Upper lobe of left lung (tissue), 6 donors: ENCODE measurements around the gene GALNT2. TPM values are rescaled to one million over a fixed set of nuclear protein-coding genes. Genes with fewer than 3 reads are reported as not detected.

Experiments used
- ATAC-seq, 2 donors: fragments of 200-7000 bp; cut with Tn5 transposase; one replicate each; pipeline ENCODE4 v1.9.1; 2022; ENCODE audit warnings: mild to moderate bottlenecking in 2 of 2, moderate library complexity in 2 of 2; ENCODE audit not compliant: low FRiP score in 2 of 2
- DNase-seq, 2 donors: peaks; one replicate each; pipeline ENCODE4 v3.0.0-alpha.2; 2019 to 2020
- H3K27ac ChIP-seq, 4 donors: fragments of 200-600 bp; sonication (generic); one replicate each; pipeline ENCODE4 v1.5.1; 2016 to 2019
- H3K27me3 ChIP-seq, 4 donors: fragments of 200-600 bp; sonication (generic); one replicate each; pipeline ENCODE4 v1.5.1; 2017 to 2019
- H3K36me3 ChIP-seq, 4 donors: fragments of 200-600 bp; sonication (generic); one replicate each; pipeline ENCODE4 v1.5.1; 2016 to 2019
- H3K4me1 ChIP-seq, 4 donors: fragments of 200-600 bp; sonication (generic); one replicate each; pipeline ENCODE4 v1.5.1; 2018 to 2019
- H3K4me3 ChIP-seq, 4 donors: fragments of 200-600 bp; sonication (generic); one replicate each; pipeline ENCODE4 v1.5.1; 2017 to 2019; ENCODE audit warnings: mild to moderate bottlenecking in 2 of 4, moderate library complexity in 1 of 4
- H3K9me3 ChIP-seq, 4 donors: fragments of 200-600 bp; sonication (generic); one replicate each; pipeline ENCODE4 v1.5.1; 2018 to 2019
- EP300 ChIP-seq, 4 donors: sonication (generic); formaldehyde crosslinking; IDR thresholded peaks; one replicate each; pipeline ENCODE4 v1.5.1; 2017; ENCODE audit warnings: antibody characterized with exemption in 4 of 4, control low read depth in 2 of 4
- POLR2A ChIP-seq, 4 donors: fragments of 450-650 bp; IDR thresholded peaks; one replicate each; pipeline ENCODE4 v1.5.1; 2016 to 2017; ENCODE audit warnings: antibody characterized with exemption in 4 of 4, mild to moderate bottlenecking in 2 of 4
- POLR2AphosphoS5 ChIP-seq, 2 donors: sonication (generic); formaldehyde crosslinking; IDR thresholded peaks; one replicate each; pipeline ENCODE4 v1.5.1; 2017; ENCODE audit warnings: antibody characterized with exemption in 2 of 2
- WGBS, 2 donors: methylation state at CpG; one replicate each; pipeline ENCODE4 v1.1.5; 2017 to 2018; 5-methylcytosine and 5-hydroxymethylcytosine counted together
- total RNA-seq, 6 donors: library from RNA; depleted of rRNA in 4 of 6; stranded (reverse); fragments of >200 nt in 4 of 6; gene quantifications; one replicate each; pipeline versions ENCODE4 v1.1.0 to v1.2.1, GENCODE V29; 2016 to 2021
- TF ChIP-seq, protein P1 (sequence below), 6 experiments: fragments of 450-650 bp in 4 of 6; fragments of 200-600 bp in 2 of 6; sonication (generic) in 2 of 6; IDR thresholded peaks; one replicate each; pipeline ENCODE4 v1.5.1; 2016 to 2019; ENCODE audit warnings: antibody characterized with exemption in 6 of 6
- donor health status: DM: no; HTN: no; CAD: no; lungs with moderate emphysema.
- donor health status: DM: no; HTN: yes; CAD: no; lungs with severe emphysema.

Gene GALNT2
- total RNA-seq, 6 donors from 2014 or later: 51.3 to 62.3 (median 56.2) TPM

DNA sequence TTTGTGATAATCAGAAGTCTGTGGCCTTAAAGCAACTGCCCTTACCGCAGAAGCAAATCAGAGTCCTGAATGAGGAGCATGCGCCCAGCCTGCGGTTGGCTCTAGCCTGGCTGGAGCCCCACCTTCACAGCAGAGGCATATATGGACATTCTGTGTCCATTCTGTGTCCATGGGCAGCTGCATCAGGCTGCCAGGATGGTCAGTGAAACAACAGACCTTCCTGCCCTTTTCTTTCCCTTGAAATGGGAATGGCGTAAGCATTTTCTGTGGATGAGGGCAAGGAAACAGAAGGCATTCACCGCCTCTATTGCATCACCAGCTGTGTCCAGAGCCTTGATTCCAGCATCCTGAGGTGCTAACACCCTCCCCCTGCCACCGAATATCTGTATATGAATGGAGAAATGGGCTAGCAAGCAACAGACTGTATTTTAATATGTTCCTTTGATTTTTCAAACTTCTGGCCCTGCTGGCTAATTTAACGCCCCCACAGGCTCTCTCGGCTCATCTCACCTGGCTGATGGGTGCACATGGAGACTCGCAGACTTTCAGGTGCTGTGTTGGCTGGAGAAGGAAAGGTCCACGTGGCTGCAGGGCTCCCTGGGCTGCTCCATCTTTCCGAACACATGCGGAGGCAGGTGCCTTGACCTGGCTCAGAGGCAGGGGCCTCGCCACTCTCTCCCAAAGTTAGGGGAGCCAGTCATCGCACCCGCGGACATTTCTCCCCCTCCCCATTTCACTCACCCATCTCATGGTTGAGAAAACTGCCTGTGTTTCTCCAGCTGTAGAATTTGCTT lies 159.2 kb downstream of the GALNT2 start:
- no peaks in the 10 kb centered on the region for H3K27me3 ChIP-seq
- H3K9me3 ChIP-seq: no peaks in the 10 kb centered on the region
- WGBS, 2 donors: 91 to 94% methylated on average over 15 to 16 of the region's 16 CpGs
- no peaks in the 10 kb centered on the region for H3K36me3 ChIP-seq
- TF ChIP-seq POLR2A (IDR thresholded peaks at IDR 0.05): no peak
- no peak for TF ChIP-seq POLR2AphosphoS5 (IDR thresholded peaks at IDR 0.05)
- no peak for TF ChIP-seq EP300 (IDR thresholded peaks at IDR 0.05)
- TF ChIP-seq, protein P1, sequence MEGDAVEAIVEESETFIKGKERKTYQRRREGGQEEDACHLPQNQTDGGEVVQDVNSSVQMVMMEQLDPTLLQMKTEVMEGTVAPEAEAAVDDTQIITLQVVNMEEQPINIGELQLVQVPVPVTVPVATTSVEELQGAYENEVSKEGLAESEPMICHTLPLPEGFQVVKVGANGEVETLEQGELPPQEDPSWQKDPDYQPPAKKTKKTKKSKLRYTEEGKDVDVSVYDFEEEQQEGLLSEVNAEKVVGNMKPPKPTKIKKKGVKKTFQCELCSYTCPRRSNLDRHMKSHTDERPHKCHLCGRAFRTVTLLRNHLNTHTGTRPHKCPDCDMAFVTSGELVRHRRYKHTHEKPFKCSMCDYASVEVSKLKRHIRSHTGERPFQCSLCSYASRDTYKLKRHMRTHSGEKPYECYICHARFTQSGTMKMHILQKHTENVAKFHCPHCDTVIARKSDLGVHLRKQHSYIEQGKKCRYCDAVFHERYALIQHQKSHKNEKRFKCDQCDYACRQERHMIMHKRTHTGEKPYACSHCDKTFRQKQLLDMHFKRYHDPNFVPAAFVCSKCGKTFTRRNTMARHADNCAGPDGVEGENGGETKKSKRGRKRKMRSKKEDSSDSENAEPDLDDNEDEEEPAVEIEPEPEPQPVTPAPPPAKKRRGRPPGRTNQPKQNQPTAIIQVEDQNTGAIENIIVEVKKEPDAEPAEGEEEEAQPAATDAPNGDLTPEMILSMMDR (IDR thresholded peaks at IDR 0.05): no peak
- H3K4me3 ChIP-seq: no peak overlapping the region
- H3K4me1 ChIP-seq: peaks cover 14 to 23% (median 18%) of the 10 kb centered on the region in 4 donors
- no peak for ATAC-seq
- peak in 1 of 2 donors; percentile 2 for DNase-seq
- peak overlapping the region in 1 of 4 donors; percentile 23 for H3K27ac ChIP-seq

DNA sequence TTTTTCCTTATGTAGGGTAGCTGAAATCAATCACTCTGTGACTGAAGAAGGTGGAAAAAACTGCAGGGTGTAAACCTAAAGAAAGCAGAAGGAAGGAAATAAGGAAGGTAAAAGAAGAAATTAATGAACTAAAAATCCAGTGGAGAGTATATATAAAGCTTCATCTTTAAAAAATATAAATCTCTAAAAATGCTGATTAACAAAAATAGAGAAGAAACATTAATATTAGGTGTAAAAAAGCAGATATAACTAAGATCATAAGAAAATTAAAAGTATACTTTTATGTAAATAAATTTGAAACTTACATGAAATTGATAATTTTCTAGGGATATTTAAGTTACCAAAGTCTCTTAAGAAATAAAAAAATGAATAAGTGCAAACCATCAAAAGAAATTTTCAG lies 159.8 kb downstream of the GALNT2 start:
- H3K27ac ChIP-seq: no peak overlapping the region
- DNase-seq: no peak

DNA sequence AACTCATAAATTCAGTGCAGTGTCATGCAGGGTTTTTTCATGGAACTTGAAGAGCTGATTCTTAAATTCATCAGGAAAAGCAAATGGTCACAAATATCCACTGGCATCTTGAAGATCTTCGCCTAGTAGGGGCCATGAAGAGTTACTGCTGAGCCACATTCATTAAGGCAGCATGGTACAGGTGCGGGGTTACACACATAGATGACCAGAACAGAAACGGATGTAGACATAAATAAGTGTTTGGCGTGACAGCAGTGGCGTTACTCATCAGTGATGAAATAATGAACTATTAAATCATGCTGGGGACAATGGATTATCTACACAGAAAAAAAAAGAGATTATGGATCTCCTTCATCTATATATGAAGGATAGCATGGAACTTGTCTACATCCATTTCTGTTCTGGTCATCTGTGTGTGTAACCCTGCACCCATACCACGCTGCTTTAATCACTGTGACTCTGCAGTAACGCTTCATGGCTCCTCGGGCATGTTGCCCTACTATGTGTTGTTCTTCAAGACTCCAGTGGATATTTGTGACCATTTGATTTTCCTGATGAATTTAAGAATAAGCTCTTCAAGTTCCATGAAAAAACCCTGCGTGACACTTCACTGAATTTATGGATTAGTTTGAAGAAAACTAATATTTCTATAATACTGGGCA lies 161.3 kb downstream of the GALNT2 start:
- no peak overlapping the region for H3K4me3 ChIP-seq
- no peaks in the 10 kb centered on the region for H3K36me3 ChIP-seq
- no peaks in the 10 kb centered on the region for H3K9me3 ChIP-seq
- DNase-seq (no peak), ATAC-seq (no peak)
- peaks cover 14 to 35% (median 24%) of the 10 kb centered on the region in 4 donors for H3K4me1 ChIP-seq
- H3K27ac ChIP-seq: no peak overlapping the region
- TF ChIP-seq, protein P1 (IDR thresholded peaks at IDR 0.05): no peak
- TF ChIP-seq POLR2A (IDR thresholded peaks at IDR 0.05): no peak
- no peaks in the 10 kb centered on the region for H3K27me3 ChIP-seq
- WGBS, 2 donors: 90 to 95% methylated on average over 9 of the region's 9 CpGs

More for the DNA sequence above, 159.8 kb downstream of the GALNT2 start:
- Histone ChIP-seq H3K9me3 (no peaks in the 10 kb centered on the region), H3K4me3 (no peak overlapping the region), H3K27me3 (no peaks in the 10 kb centered on the region), H3K4me1 (peaks cover 14 to 27% (median 23%) of the 10 kb centered on the region in 4 donors), H3K36me3 (no peaks in the 10 kb centered on the region)
- no peak for ATAC-seq
- no peak for TF ChIP-seq EP300 (IDR thresholded peaks at IDR 0.05)
- no peak for TF ChIP-seq POLR2A (IDR thresholded peaks at IDR 0.05)
- no peak for TF ChIP-seq POLR2AphosphoS5 (IDR thresholded peaks at IDR 0.05)
- TF ChIP-seq, protein P1 (IDR thresholded peaks at IDR 0.05): no peak

DNA sequence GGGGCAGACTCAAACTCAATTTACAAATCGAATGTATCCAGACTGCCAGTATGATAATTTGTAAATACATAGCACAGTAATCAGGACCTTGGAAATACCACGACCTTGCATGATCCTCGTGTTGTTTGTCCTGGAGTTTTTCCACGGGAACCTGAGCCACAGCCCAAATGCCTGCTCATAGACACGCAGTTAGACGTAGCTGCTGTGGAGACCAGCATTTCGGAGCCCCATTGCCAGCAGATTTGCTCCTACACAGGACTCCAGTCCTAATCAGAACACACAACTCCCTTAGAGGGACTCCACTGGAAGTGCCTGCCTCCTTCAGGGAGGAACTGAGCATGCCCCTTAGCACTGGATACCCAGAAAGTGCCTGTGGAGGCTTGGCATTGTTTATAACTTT lies 163.2 kb downstream of the GALNT2 start:
- 51 to 59% methylated on average over 7 of the region's 7 CpGs for WGBS, 2 donors
- no peak overlapping the region for H3K4me3 ChIP-seq
- H3K4me1 ChIP-seq: peaks cover 14 to 32% (median 18%) of the 10 kb centered on the region in 4 donors
- DNase-seq: no peak
- peak overlapping the region in 2 of 4 donors; percentile 77 to 80 for H3K27ac ChIP-seq
- ATAC-seq: no peak
- TF ChIP-seq EP300 (IDR thresholded peaks at IDR 0.05): no peak
- H3K36me3 ChIP-seq: no peaks in the 10 kb centered on the region
- no peaks in the 10 kb centered on the region for H3K9me3 ChIP-seq
- no peaks in the 10 kb centered on the region for H3K27me3 ChIP-seq

DNA sequence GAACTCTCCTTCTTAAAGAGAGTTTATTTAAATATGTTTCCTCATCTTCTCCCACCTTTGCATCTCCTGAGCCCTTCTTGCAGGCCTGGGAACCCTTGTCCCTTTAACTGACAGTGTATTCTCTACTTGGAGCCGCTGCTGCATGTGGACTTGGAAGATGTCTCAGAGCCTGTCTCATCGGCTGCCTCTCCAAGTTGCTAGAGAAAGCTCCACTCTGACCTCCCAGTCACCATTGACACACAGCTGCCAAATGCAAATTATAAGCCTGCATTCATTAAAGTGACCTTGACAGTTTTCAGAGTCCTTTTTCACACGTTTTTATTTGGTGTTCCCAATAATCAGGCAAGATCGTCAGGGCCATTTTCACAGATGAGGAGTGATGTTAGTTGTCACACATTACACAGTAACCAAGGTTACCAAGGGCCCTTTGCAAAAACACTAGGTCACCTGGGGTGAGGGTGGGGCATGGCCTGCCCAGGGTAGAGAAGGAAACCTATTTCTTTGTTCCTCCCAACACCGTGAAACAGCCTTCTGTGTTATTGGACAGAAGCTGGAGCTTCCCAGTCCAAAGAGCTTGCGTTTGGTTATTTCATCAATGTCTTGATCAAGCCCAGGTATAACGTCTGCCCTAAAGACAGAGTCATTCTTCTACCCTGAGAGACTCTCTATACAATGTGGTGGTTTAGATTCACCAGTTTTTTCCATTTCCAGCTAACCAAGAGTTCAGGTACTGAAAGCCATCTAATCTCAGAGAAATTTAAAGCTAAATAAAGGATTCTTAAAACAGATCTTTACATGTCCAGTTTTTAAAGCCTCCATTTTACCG lies 164.1 kb downstream of the GALNT2 start:
- peak; percentile 52 to 84 for ATAC-seq
- H3K36me3 ChIP-seq: peaks cover 0 to 5% (median 0%) of the 10 kb centered on the region in 4 donors
- no peaks in the 10 kb centered on the region for H3K9me3 ChIP-seq
- no peak overlapping the region for H3K4me3 ChIP-seq
- peak overlapping the region in 3 of 4 donors; percentile 73 to 80 (median 77) for H3K27ac ChIP-seq
- peaks cover 14 to 30% (median 17%) of the 10 kb centered on the region in 4 donors for H3K4me1 ChIP-seq
- TF ChIP-seq POLR2A (IDR thresholded peaks at IDR 0.05) (no peak), POLR2AphosphoS5 (IDR thresholded peaks at IDR 0.05) (no peak), EP300 (IDR thresholded peaks at IDR 0.05) (no peak)
- TF ChIP-seq, protein P1 (IDR thresholded peaks at IDR 0.05): no peak
- 66 to 81% methylated on average over 8 of the region's 8 CpGs for WGBS, 2 donors
- peak in 1 of 2 donors; percentile 61 for DNase-seq
- H3K27me3 ChIP-seq: no peaks in the 10 kb centered on the region
